Measurements from ENCODE around the gene KIAA1755. TPM values are rescaled to one million over a fixed set of nuclear protein-coding genes. Genes with fewer than 3 reads are reported as not detected.

Gene KIAA1755
- total and polyA plus RNA-seq, 2 donors (not counting 1 experiment from before 2014, with no cell fraction given) = not detected

GRCh38 chr20:38222231-38222922, 38.2 kb downstream of the KIAA1755 start:
- TF ChIP-seq EZH2 (IDR thresholded peaks at IDR 0.05; ENCODE audit: borderline replicate concordance, insufficient read depth, low read depth, low read length, poor library complexity, severe bottlenecking) (no peak), CTCF (IDR thresholded peaks at IDR 0.05) (peak; percentile 82)
- Histone ChIP-seq H3K9ac (ENCODE audit: low read length) (no peak overlapping the region), H3K27ac (ENCODE audit: low read length in 2 of 2) (no peak overlapping the region), H3K27me3 (replicated peaks in 1 of 4; ENCODE audit: control extremely low read depth in 1 of 4, control insufficient read depth in 3 of 4, insufficient read depth in 4 of 4, low read length in 3 of 4) (peaks cover 0 to 6% (median 0%) of the 10 kb centered on the region in 4 experiments), H3K4me3 (ENCODE audit: control extremely low read depth in 1 of 5, extremely low read depth in 1 of 5, insufficient read depth in 1 of 5, low read depth in 2 of 5, low read length in 4 of 5) (no peak overlapping the region), H2AFZ (ENCODE audit: insufficient read depth, low read depth, low read length, poor library complexity, severe bottlenecking) (no peak overlapping the region), H3K4me2 (replicated peaks; ENCODE audit: low read depth, low read length, poor library complexity, severe bottlenecking) (no peak overlapping the region), H3K36me3 (replicated peaks in 1 of 2; ENCODE audit: control extremely low read depth in 1 of 2, control insufficient read depth in 1 of 2, extremely low read depth in 1 of 2, insufficient read depth in 2 of 2, low read length in 1 of 2) (no peaks in the 10 kb centered on the region), H3K4me1 (ENCODE audit: control insufficient read depth in 2 of 2, insufficient read depth in 2 of 2, low read length in 2 of 2) (peaks cover 0 to 4% of the 10 kb centered on the region in 2 donors), H3K9me3 (ENCODE audit: control extremely low read depth in 1 of 3, control insufficient read depth in 2 of 3, insufficient read depth in 1 of 3, low read length in 2 of 3) (no peaks in the 10 kb centered on the region), H4K20me1 (ENCODE audit: control insufficient read depth, insufficient read depth, low read length, poor library complexity, severe bottlenecking) (no peaks in the 10 kb centered on the region), H3K79me2 (ENCODE audit: control insufficient read depth, insufficient read depth, low read length) (no peaks in the 10 kb centered on the region)
- ATAC-seq (ENCODE audit: low read depth) (peak; percentile 46), DNase-seq (peak; percentile 67)
- Mint-ChIP-seq H3K27me3 (peaks cover 5% of the 10 kb centered on the region), H3K9me3 (ENCODE audit: insufficient read depth) (no peaks in the 10 kb centered on the region), H3K4me1 (peaks cover 5% of the 10 kb centered on the region), H3K27ac (no peak overlapping the region), H3K4me3 (no peak overlapping the region)
- POLR2A ChIA-PET = no interaction called here
- CTCF ChIA-PET = interaction anchor here (0.9 to 16.2 kb wide), 26 partner anchors 10 to 689 kb away, joined by 3 to 494 read pairs (median 8); partner anchors contain the start of genes RPRD1B, TGM2 and TTI1
- 54% methylated on average over 12 of the region's 12 CpGs for WGBS (ENCODE audit: insufficient coverage)
- intact Hi-C loops (cut with micrococcal nuclease) = loop anchor here (2.0 to 10.0 kb wide), 3 partner anchors 150 to 568 kb away; partner anchors contain the start of gene VSTM2L

GRCh38 chr20:38221119-38221589, 39.4 kb downstream of the KIAA1755 start:
- ChIA-PET CTCF (interaction anchor here (0.6 to 16.2 kb wide), 54 partner anchors 10 to 687 kb away, joined by 3 to 494 read pairs (median 4); partner anchors contain the start of genes RPRD1B, TGM2 and TTI1), POLR2A (interaction anchor here (0.9 kb wide), 1 partner anchor 163 kb away, joined by 3 read pairs; no protein-coding TSS in a partner anchor)
- Histone ChIP-seq H3K4me3 (ENCODE audit: control extremely low read depth in 1 of 5, extremely low read depth in 1 of 5, insufficient read depth in 1 of 5, low read depth in 2 of 5, low read length in 4 of 5) (no peak overlapping the region), H4K20me1 (ENCODE audit: control insufficient read depth, insufficient read depth, low read length, poor library complexity, severe bottlenecking) (no peaks in the 10 kb centered on the region), H3K4me1 (ENCODE audit: control insufficient read depth in 2 of 2, insufficient read depth in 2 of 2, low read length in 2 of 2) (peaks cover 0 to 4% of the 10 kb centered on the region in 2 donors), H3K27me3 (replicated peaks in 1 of 4; ENCODE audit: control extremely low read depth in 1 of 4, control insufficient read depth in 3 of 4, insufficient read depth in 4 of 4, low read length in 3 of 4) (no peaks in the 10 kb centered on the region), H3K79me2 (ENCODE audit: control insufficient read depth, insufficient read depth, low read length) (no peaks in the 10 kb centered on the region), H3K9me3 (ENCODE audit: control extremely low read depth in 1 of 3, control insufficient read depth in 2 of 3, insufficient read depth in 1 of 3, low read length in 2 of 3) (no peaks in the 10 kb centered on the region), H3K9ac (ENCODE audit: low read length) (no peak overlapping the region), H3K4me2 (replicated peaks; ENCODE audit: low read depth, low read length, poor library complexity, severe bottlenecking) (peak overlapping the region; percentile 43), H2AFZ (ENCODE audit: insufficient read depth, low read depth, low read length, poor library complexity, severe bottlenecking) (peak overlapping the region; percentile 37), H3K27ac (ENCODE audit: low read length in 2 of 2) (no peak overlapping the region), H3K36me3 (replicated peaks in 1 of 2; ENCODE audit: control extremely low read depth in 1 of 2, control insufficient read depth in 1 of 2, extremely low read depth in 1 of 2, insufficient read depth in 2 of 2, low read length in 1 of 2) (no peaks in the 10 kb centered on the region)
- peak; percentile 84 for ATAC-seq (ENCODE audit: low read depth)
- no peaks in the 10 kb centered on the region for H3K9me3 Mint-ChIP-seq (ENCODE audit: insufficient read depth)
- intact Hi-C loops (cut with micrococcal nuclease) = loop anchor here (1.0 to 10.0 kb wide), 4 partner anchors 56 to 566 kb away; partner anchors contain the start of gene TGM2
- peaks cover 5% of the 10 kb centered on the region for H3K27me3 Mint-ChIP-seq
- peak; percentile 77 for DNase-seq
- H3K4me1 Mint-ChIP-seq = peaks cover 5% of the 10 kb centered on the region
- no peak for TF ChIP-seq EZH2 (IDR thresholded peaks at IDR 0.05; ENCODE audit: borderline replicate concordance, insufficient read depth, low read depth, low read length, poor library complexity, severe bottlenecking)
- peak; percentile 89 for TF ChIP-seq CTCF (IDR thresholded peaks at IDR 0.05)
- peak overlapping the region; percentile 37 for H3K27ac Mint-ChIP-seq
- 11% methylated on average over 10 of the region's 11 CpGs for WGBS (ENCODE audit: insufficient coverage)
- H3K4me3 Mint-ChIP-seq = peak overlapping the region; percentile 55
